Measurements from ENCODE around the gene PACSIN2.
"Not testable (repeated sequence)": the region's sequence is repeated elsewhere in the genome, so short reads cannot be mapped to it uniquely, and the experiment has no call there.

PACSIN2 gene

DNA sequence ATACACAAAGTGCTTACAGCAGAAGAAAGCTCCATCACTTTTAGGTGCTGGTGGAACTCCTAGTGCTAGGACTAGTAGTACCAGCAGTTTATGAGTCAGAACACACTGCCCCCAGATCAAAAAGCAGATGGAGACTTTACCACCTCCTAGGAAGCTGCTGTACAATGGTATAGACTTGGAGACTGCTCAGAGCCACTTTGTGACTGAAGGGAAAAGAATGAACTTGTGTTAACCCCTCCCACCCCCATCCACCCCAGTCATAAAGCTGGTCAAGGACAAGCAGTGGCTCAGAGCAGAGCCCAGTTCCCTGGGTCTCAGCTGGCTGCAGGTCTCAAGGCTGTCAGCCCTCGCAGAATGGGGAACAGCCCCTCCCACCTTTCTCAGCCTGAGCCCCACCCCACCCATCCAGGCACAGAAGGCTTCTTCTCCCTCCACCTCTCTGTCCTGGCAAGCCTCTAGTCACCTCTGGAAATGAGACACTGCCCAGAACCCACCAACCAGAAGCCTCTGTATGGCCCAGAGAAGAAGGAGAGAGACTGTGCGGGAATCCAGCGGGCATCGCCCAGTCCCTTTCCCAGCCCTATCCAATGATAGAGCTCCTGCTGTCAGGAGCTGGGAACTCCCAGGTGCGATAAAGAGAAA, 23.8 kb downstream of the PACSIN2 start:
- peak; percentile 5 for DNase-seq

DNA sequence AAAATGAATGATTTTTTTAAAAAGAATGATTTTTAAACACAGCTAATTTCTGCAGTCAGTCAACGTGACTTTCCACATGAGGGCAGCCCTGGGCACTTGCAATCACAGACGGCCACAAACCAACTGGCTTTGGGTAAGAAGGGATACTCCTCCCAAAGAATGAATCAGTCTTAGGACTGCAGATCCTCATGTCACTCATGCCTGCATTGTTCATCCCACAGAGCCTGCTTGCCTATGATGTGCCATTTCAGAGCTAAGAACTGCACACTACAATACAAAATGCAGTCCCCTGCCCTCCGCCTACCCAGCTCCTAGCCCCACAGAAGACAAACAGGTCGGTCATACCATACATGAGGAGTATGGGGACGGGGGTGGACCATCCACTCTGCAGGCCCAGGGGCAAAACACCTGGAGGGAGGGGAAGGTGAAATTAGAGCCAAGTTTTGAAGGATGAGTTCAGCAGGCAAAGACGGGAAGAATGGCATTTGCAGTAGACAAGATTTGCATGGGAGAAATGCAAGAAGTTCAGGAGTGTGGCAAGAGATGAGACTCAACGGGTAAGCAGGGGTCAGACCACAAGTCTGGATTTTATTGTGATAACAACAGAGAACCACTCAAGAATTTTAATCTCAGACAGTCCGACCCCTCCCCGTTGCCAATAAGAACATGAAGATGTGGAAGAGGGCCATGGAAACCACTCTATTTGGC, 24.7 kb downstream of the PACSIN2 start:
- DNase-seq, result no peak

DNA sequence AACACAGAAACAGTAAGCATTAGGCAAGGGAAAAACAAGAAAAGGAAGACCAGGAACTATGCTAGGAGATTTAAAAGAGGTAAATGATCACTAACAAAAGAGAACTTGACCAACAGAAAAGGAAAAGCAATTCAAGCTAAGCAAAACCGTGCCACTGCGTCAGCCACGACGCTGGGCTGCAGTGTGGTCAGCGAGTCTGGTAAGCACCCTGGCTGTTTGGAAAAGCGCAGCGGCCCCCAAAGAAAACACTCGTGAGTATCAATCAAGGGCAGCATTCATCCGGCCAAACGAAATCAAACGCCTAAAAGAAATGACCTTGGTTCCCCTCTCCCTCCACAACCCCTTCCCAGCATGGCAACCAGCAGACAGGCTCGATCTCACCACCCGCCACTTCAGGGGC, 28.8 kb downstream of the PACSIN2 start:
- no peak for DNase-seq

DNA sequence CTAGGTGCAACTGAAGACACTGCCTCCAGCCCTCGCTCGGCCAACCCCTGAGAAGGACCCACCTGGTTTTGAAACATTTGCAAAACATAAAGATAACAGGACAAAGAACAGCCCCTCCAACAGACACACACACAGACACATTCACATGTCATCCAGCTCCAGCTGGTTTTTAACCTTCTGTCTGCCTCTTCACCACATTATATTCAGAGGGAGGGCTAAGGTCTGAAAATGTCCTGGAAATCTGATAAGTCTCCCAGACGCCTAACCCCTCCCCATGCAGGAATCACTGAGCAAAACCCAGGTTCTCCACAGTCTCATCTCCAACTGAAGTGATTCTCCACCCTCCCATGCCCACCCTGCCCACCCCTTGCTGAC, 29.4 kb downstream of the PACSIN2 start:
- DNase-seq, result no peak

DNA sequence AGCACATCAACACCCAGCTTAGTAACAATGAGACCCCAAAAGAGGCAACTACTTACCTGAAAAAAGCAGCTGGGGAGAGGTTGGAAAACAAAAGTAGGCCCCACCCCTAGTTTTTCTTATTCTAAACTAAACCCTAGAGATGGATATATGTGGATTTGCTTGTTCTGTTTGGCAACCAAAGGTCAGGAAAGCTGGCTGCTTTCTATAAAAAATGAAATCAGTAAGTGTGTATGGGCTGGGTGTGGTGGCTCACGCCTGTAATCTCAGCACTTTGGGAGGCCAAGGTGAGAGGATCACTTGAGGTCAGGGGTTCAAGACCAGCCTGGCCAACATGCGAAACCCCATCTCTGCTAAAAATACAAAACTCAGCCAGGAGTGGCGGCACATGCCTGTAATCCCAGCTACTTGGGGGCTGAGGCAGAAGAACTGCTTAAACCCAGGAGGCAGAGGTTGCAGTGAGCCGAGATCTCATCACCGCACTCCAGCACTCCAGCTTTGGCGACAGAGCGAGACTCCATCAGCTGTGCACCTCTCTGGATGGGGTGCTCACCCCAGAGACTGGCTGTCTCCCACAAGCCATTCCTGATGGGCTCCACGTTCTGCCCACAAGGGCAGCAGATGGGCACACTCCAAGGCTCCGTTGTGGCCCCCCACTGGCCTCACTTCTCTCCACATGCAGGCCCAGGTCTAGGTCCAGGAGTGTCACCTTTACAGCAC, 30.0 kb downstream of the PACSIN2 start:
- DNase-seq, result no peak

DNA sequence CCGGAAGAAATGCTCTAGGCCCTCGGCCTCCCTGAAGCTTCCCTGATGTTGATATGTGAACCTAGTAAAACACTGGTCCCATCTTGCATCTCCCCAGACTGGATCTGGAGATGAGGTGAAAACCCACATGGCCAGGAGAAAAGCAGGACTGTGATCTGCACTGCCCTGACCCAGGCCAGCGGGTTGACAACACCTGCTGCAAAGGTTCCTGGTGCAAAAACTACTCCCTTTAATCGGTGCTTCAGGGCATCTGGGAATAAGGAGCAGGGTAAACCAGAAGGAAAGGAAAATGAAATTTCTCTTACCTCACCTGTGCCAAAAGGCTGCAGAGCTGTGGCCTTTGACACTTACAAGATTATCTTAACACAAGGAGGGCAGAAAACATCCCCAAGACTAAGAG, 30.6 kb downstream of the PACSIN2 start:
- DNase-seq, result no peak

DNA sequence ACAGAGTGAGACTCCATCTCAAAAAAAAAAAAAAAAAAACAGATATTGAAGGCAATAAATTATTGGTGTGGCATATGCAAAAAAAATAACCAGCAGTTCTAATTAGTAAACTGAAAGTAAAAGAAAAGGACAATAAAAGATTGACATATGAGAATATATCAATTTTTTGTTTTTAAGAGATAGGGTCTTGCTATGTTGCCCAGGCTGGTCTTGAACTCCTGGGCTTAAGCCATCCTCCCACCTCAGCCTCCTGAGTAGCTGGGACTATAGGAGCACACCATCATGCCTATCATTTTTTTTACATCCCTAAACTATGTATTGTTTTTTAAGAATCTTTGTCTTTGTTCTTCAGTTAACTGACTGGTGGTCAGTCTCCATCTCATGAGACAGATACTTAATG, 31.5 kb downstream of the PACSIN2 start:
- DNase-seq, result no peak

DNA sequence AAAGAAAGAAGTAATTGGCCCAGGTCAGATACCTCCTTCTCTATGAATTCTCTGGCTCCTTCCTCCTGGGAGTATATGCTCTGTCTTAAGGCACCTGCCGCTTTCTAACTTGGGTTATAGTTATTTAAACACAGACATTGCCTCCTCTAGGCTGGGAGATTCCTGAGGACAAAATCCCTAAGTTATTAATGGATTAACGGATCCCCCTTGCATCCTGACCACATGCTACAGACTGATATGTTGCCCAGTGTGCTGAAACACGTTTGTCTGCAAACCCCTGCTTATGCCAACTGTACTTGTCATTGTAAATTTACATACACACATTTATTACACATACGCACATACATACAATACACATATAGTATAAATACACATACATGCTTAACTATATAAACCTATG, 35.3 kb downstream of the PACSIN2 start:
- no peak for DNase-seq

DNA sequence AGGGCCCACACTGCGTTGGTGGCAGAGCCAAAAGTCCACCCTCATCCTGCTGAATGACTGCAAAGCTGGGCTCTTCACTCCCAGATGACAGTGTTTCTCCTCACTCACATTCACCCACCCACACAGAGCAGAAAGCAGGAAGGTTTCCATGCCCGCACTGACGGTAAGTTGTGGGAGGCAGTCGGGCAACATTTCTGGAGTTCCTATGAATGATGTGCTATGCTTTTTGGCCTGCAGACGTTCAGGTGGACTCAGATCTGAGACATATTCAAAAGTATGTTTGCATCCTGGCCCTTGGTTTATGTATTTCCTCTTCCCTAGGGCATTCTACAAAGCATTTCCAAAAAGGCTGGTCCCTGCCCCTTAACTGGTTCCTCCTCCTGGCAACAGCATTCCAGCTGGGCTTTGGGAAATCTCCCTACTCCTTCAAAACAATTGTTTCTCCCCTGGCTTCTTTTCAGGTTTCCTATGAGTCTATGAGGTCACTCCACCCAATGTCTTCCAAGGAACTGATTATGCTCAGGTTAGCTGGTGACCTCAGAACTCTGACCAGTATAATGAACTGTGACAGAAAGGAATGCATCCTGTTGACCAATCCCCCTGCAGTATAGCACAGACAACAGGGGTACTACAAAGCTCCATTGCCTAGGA, 36.4 kb downstream of the PACSIN2 start:
- no peak for DNase-seq

DNA sequence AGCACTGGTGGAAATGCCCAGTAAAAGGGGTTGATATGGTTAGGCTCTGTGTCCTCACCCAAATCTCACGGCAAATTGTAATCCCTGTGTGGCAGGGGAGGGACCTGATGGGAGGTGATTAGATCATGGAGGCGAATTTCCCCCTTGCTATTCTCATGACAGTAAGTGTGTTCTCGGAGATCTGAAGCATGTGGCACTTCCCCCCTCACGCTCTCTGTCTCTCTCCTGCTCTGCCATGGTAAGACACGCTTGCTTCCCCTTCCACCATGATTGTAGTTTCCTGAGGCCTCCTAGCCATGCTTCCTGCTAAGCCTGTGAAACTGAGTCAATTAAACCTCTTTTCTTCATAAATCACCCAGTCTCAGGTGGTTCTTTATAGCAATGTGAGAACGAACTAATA, 37.4 kb downstream of the PACSIN2 start:
- DNase-seq, result no peak

DNA sequence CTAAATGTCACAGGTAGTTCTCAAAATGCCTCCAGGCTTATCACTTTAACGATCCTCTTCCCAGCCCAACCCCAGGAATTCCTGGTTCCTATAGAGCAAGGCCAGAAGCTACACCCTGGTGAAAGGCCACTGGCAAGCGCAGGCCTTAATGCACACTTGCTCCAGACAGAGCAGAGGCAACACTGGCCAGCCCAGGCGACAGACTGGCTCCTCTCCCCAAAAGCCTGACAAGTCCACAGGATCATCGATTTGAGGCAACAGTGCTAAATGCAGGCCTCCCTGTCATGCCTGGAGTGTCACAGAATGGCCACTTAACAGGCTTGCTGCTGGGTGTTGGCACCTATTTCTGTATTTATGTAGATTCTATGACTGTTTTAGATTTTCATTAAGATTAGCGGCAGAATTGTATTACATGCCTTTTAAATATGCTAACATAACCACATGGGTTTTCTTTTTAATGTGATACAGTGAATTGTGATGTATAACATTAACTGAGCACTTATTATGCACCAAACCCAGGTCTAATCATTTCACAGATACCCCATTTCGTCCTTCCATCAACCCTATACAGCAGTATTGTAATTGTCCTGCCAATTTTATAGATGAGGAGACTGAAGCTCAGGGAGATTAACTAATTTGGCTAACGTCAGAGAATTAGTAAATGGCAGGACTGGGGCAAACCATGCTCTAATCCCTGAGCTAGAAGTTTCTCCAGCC, 38.6 kb downstream of the PACSIN2 start:
- no peak for DNase-seq

DNA sequence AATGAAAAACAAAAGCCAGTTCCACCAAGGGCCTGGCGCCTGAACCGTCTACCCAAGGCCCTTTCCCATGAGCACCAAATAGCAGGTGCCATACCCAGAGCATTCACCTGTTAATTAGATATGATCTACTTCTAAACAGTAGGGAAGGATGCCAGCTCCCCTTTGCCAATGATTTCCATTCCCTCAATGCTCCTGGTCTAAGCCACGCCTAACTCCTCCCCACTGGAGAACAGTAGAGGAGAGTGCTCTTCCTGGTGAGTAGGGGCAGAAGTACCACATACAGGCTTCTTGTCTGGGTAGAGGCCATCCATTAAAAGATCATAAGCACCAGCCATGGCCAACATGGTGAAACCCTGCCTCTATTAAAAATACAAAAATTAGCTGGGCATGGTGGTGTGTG, 40.7 kb downstream of the PACSIN2 start:
- no peak for DNase-seq

DNA sequence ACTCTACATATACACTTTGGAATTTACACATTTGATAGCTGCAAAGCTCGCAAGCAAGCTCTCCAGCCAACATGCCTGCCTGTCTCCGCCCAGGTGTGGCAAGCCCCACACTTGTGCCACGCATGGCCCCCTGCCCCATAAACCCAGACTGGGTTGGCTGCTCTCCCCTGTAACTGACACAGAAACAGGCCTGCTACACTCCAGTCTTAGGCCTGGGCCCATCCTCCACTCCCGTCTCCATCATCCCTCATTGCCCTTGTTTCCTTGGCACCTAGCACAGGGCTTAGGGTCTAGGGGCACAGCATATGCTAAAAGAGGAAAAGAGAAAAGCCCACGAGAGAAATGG, 41.4 kb downstream of the PACSIN2 start:
- no peak for DNase-seq

DNA sequence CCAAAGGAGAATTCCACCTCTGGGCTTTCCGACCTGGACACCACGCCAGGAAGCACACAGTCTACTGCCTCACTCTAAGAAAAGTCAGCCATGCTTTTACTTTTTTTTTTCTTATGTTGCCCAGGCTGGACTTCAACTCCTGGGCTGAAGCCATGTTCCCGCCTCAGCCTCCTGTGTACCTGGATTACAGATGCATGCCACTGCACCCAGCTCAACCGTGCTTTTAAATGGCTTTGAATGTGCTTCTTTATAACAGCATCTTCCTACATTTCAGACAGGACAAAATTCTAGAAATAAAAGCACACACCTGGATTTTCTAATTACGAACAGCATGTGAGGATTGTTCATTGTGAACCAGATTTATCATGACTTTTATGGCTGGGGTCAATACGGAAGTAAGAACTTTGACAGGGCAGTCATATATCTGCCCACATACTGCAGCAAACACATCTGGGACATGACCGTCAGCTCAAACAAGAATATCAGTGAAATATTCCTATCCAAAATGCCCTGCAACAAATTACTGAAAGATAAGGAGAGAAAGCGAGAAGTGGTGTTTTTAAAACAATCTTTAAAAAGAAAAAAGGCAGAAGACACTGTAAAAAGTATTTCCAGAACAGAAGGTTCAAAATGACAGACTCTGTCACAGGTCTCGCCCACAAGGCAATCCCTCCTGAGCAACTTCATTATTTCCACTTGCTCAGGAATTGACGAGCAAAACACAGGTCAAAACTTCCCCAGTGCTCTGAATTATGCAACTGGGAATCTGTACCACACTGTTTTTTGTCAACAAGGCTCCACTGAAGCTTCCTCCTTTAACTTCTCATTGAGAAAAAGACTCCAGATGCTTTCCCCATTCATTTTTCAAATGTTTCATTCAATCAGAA, 42.1 kb downstream of the PACSIN2 start:
- DNase-seq, result no peak

DNA sequence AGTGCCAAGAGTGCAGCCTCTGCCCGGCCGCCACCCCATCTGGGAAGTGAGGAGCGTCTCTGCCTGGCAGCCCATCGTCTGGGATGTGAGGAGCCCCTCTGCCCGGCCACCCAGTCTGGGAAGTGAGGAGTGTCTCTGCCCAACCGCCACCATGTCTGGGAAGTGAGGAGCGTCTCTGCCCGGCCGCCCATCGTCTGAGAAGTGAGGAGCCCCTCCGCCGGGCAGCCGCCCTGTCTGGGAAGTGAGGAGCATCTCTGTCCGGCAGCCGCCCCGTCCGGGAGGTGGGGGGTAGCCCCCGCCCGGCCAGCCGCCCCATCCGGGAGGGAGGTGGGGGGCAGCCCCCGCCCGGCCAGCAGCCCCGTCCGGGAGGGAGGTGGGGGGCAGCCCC, 43.5 kb downstream of the PACSIN2 start:
- DNase-seq, result not testable (repeated sequence)

DNA sequence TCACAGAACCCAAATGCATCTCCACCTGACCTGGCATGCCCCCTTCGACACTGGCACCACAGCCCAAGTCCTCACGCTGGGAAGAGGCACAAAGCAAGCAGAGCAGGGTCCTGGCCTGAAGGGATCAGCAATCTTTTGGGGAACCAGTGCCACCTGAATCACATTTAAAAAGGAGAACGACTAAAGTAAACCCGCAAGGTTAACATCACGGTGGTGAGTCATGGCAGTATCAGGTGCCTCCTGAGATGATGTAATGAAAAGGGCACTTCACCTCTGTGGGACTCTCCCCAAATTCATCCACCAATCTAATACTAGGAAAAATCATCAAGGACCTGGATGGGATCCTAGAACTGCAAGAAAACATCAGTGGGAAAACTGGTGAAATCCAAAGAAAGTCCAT, 44.9 kb downstream of the PACSIN2 start:
- no peak for DNase-seq

DNA sequence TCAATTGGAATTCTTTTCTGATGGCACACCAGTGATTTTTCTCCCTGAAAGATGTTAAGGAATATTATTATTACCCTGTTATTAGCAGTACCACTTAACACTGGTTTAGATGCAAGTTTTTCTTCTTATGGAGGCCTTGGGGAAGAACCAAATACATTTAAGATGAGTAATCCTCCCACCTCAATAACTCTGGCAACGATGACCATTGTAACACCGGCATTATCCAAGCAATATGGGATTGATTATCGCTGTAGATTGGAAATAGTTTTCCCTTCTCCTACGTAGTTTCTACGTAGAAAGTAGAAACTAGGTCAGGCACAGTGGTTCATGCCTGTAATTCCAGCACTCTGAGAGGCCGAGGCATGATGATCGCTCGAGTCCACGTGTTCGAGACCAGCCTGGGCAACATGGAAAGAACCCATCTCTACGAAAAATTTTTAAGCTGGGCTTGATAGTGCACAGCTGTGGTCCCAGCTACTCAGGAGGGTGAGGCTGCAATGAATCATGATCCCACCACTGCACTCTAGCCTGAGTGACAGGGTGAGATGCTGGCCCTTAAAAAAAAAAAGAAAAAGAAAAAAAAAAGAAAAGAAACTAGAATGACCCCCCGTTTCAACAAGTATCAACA, 45.5 kb downstream of the PACSIN2 start:
- DNase-seq, result no peak

DNA sequence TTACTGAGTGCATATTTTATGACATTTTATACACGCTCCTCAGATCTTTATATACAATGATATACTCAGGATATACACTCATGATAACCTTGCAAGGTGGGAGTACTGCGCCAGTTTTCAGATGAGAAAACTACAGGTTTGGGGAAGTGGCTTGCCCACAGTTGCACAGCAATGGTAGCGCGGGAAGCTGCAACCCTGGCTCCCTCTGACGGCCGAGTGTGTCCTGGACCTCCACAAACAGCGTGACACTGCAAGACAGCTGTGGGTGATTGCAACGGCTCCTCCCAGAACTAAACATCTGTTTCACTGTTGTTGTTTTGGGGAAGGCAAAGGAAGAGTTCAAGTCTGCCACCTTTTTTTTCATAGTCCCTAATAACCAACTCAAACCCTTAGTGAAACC, 47.0 kb downstream of the PACSIN2 start:
- DNase-seq, result no peak

DNA sequence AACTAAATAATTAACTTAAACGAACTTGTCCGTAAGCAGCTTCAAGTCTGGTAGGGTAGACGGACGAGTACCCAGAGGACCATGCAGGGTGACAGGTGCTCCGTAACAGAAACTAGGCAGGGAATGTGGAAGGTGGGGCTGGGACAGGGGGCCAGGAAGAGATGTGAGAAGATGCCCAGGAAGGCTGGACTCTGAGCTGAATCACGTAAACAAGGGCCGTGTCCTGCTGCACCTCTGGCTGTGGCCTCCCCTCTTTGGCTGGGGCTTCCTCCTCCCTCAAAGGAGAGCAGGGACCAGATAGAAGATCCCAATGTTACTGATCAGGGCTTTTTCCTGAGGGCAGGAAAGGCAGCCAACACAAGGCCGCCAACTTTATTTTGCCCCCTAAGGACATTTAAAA, 47.9 kb downstream of the PACSIN2 start:
- no peak for DNase-seq

DNA sequence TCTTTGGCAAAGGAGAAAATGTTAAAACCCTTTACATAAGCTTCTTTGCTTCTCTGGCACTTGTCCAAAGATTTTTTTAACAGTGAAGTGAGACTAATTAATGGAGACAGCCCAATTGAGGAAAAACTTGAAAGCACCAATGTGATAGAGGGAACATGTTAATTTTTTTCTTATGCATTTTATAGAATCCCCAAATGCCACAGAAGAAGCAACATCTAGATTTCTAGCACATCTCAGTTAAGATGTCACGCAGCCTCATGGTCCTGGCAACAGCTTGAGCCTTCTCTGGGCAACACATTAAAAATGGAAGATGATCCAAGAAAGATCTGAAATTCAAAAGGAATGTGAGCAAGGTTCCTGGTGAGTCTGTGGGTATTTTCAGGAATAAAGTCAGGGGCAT, 48.5 kb downstream of the PACSIN2 start:
- no peak for DNase-seq

DNA sequence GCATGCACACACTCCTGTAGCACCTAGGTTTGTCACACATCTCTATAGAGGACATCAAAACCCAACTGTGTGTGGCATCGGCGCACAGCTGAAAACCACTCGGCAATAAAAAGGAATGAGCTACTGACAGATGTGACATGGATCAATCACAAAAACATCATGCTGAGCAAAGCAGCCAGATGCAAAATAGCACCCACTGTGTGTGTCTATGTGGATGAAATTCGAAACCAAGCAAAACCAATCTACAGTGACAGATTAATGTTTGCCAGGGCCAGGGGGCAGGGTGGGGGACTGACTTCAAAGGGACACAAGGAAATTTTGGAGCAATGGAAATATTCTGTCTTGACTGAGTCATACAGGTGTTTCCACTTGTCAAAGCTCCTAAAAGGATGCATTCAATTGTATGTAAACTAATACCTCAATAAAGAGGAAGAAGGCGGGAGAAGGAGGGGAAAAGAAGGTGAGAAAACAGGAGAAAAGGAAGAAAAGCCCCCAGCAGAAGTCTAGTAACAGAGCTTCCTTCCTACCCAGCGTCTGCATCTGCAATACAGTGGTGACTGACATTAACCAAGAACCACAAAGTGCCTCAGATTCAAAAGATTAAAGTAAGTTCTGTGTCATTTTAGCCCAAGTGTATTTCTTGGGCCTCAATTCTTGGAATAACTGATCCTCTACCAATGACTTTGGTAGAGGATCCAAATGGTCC, 49.8 kb downstream of the PACSIN2 start:
- peak; percentile 88 for DNase-seq

All from NCI-H146 (cell line).